ENCODE data around the gene SPOP. TPM values are rescaled to one million over a fixed set of nuclear protein-coding genes. Genes with fewer than 3 reads are reported as not detected.
A peak's percentile ranks its signal among the peaks of the same experiment; 100 is the strongest.

SPOP gene
- total RNA-seq, 1 experiment from 2014 or later, result 41.4 TPM

DNA sequence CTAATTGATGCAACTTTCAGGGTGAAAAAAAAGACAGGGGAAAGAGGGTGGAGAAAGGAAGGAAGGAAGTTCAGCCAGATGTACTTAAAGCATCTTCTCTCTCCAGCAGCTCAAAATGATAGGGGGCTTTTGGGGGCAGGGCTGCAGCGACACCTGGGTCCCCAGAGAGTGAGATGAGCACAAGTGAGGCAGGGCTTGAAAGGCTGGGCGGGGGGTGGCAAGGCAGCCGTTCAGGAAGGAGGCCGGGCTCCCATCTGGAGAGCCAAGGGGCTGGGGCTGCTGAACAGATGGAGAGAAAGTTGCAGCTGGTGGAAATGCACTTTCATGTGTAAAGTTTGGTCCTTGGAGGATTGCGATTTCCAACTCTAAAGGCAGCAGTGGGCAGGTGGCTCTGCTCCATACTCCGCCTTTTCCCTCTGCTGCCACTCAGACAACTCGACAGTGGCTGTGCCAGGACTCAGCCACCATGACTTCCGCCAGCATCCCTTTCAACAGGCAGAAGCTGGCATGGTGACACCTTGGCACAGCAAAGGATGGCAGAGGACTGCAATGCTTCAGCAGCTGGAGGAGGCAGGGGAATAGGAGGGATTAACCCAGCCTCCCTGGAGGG, 22.2 kb upstream of the SPOP start:
- no peak for DNase-seq (ENCODE audit: low read depth, low spot score)
- in situ Hi-C loops (cut with HindIII; ENCODE audit: low pct_unique_long_range_greater_than_20kb, low sequenced_read_pairs), result no loop called here

DNA sequence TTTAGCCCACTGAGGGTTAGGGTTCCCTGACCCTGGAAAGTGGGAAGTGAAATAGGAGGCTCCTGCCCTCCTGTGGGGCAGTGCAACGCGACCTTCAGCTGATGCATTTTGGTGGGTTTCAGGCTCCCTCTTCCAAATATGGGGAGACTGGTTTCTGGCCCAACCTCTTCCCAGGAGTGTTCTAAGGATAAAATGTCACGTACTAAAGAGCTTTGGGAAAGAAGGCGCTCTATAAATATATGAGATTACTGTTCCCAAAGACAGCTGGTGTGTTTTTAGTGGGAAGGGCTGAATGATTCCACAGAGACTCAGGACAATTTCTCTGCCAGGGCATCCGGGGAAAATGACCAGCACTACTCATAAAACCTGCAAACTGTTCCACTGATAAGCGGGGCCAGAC, 20.1 kb upstream of the SPOP start:
- in situ Hi-C loops (cut with HindIII; ENCODE audit: low pct_unique_long_range_greater_than_20kb, low sequenced_read_pairs), result no loop called here
- no peak for DNase-seq (ENCODE audit: low read depth, low spot score)

DNA sequence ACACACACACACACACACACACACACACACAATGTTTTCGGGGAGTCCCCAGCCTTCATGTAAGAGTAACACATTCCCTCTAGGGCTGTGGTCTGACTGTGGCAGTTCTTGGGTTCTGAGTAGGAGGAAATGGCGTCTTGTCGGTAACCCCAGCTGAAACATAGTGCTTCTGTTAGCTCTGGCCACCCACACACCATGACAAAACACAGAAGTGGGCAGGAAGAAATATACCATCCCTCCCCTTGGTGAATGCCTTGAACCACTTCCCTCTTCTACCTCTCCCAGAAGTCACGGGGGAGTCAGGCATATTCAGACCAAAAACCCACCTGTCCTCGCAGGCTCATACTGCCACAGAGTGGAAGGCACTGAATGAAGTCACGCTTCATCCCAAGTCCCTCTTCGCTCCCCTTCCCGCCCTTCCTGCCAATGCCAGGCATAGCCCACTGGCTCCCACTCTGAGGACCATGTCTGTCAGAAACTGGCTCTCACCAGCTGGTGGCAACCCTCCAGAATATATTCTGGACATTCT, 18.4 kb upstream of the SPOP start:
- no peak for DNase-seq (ENCODE audit: low read depth, low spot score)
- in situ Hi-C loops (cut with HindIII; ENCODE audit: low pct_unique_long_range_greater_than_20kb, low sequenced_read_pairs), result no loop called here

DNA sequence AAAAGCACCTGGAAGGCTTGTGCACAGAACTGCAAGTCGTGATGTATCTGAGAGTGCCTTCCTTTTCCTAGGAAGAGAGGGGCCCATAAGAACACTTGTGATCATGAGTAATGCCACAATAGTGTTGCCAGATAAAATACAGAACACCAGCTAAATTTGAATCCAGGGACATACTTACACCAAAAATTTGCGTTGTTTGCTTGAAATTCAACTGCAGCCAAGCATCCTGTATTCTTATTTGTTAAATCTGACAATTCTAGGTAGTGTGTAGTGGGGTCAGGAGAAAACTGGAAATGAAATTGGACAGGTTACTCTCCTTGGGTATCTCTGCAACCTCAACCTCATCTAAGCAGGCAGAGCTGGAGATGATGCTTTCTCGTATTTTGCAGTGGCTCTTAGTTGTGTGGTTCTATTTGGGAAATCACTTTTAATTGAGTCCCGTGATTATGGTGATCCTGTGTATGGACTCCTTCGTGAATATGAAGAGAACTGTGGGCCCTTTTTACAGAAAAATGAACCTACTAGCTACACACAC, 17.9 kb upstream of the SPOP start:
- in situ Hi-C loops (cut with HindIII; ENCODE audit: low pct_unique_long_range_greater_than_20kb, low sequenced_read_pairs), result no loop called here
- no peak for DNase-seq (ENCODE audit: low read depth, low spot score)

DNA sequence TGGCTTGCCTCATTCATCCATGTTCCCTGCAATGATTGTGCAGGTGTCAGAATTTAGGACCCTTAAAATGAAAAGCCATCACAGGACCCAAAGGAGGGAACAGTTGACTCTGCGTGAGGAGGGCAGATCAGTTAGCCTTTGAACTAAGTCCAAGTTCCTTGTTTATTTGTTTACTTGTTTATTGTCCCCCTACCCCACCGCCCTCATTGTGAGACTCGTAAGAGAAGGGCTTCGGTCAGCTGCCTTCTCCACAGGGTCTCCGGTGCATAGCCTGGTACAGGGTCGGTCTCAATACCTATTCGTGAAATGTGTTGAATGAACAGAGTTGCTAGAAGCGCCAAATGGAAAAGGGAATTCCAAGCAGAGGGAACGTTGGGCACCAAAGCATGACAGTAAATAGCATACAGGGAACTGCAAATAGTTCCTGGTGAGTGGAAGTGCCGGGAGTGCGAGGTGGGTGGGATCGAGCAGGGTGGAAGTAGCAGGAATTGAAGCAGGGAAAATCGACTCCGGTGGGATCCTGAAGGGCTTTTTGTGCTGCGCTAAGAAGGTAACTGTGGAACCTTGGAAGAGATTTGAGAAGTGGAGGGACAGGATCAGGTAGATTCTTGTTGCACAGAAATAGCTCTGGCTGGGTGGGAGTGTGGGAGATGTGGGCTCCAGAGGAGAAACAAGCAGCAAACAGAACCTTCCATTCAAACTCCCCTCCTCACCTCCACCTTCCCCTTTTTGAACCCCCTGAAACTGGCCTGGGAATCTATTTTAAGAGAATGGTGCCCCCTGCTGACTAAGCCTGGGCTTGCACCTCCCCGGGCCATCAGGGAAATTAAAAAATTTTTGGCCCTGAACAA, 17.2 kb upstream of the SPOP start:
- in situ Hi-C loops (cut with HindIII; ENCODE audit: low pct_unique_long_range_greater_than_20kb, low sequenced_read_pairs), result no loop called here

DNA sequence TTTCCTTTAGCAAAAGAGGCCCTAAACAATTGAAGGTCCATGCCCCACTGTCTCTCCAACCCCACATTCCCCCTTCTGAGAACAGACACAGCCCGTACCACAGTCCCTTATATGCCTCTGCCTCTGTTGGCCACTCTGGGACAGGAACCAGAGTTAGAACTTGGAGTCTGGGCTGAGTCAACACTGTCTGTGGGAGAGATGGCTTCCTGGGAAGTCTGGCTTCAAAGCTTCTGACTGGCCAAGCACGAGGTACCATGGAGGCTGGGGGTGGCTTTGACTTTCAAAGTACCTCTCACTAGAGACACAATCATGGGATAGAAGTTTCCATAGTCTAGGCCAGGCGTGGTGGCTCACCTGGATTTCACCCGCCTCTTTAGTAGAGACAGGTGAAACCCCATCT, 14.9 kb upstream of the SPOP start:
- no peak for DNase-seq (ENCODE audit: low read depth, low spot score)
- in situ Hi-C loops (cut with HindIII; ENCODE audit: low pct_unique_long_range_greater_than_20kb, low sequenced_read_pairs), result no loop called here

More for the DNA sequence above, 17.2 kb upstream of the SPOP start:
- peak; percentile 29 for DNase-seq (ENCODE audit: low read depth, low spot score)

DNA sequence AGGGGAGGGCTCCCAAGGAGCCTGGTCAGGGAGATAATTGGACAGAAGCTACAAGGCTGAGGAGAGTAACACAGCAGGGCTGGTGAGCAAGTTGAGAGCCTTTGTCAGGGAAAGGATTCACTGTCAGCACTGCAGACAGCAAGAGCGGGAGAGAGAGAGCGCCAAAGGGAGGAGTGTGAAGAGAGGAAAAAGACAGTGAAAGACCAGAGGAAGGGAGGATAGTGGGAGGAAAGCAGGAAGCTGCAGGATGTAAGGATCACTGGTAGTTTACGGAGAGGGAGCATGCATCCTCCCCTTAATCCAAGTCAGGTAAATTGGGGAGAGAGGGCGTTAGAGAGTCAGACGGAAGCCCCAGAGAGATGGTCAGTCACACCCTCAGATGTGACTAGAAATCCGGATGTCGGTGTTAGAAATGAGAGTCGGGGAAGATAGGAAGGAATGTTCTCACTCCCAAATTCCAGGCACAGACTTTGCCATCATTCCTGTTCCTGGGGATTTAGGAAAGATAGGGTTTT, 13.8 kb upstream of the SPOP start:
- no peak for DNase-seq (ENCODE audit: low read depth, low spot score)
- in situ Hi-C loops (cut with HindIII; ENCODE audit: low pct_unique_long_range_greater_than_20kb, low sequenced_read_pairs), result no loop called here

DNA sequence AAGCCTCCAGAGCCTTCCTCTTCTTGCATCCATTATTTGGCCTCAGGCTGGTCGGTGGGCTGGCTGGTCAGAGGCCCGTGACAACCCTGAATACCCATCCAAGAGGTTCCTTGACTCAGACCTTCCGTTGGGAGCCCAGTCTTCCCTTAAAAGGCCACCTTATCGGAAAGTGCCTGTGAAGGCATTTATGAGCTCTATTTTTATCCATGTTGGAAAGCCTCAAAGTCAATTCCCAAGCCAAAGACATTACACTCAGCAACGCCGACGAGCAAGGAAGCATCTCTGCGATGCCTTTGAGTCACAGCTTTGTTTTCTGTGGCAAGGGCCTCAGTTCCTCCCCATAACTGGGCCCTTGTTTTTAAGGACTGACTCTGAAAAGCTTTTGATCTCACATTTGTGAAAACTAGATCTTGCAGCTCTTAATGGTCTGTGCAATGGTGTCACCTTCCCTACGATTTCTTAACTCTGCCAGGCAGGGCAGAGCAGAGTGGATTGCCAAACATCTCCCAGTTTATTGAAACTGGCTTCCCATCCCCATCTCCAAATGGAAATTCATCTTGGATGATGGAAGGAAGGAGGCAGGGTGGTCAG, 13.3 kb upstream of the SPOP start:
- in situ Hi-C loops (cut with HindIII; ENCODE audit: low pct_unique_long_range_greater_than_20kb, low sequenced_read_pairs), result no loop called here
- peak; percentile 54 for DNase-seq (ENCODE audit: low read depth, low spot score)

DNA sequence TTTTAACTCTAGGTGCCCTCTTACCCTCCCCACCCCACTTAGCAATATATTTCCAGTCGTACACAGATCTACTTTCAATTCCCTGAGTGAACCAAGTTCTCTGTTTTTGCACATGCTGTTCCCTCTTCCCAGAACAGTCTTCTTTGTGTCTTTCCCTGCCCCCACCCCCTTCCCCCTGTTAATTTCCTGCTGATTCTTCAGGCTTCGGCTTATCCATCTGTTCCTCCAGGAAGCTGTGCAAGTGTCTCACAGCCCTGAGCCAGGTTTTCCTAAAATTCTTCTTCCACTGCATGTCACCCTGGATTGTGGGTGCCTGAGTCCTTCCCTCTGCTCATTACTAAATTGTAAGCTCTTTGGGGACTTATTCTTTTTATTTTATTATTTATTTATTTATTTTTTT, 12.4 kb upstream of the SPOP start:
- DNase-seq (ENCODE audit: low read depth, low spot score), result no peak
- in situ Hi-C loops (cut with HindIII; ENCODE audit: low pct_unique_long_range_greater_than_20kb, low sequenced_read_pairs), result no loop called here

DNA sequence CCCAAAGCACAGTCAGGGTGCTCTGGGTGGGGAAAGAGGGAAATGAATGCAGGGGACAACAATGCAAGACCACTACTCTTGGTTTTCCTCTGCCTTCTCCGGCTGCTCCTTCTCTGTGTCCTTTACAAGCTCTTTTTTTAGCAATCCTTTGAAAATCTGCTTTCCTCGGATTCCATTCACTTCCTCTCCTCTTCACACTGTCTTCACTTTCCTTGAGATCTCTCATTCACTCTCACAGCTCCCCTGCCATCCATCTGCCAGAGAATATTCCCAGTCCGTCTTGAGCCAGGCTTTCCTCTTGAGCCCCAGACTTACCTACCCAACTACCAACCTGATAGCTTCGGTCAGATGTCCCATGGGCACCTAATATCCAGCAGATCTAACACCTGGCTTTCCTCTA, 11.0 kb upstream of the SPOP start:
- in situ Hi-C loops (cut with HindIII; ENCODE audit: low pct_unique_long_range_greater_than_20kb, low sequenced_read_pairs), result no loop called here

DNA sequence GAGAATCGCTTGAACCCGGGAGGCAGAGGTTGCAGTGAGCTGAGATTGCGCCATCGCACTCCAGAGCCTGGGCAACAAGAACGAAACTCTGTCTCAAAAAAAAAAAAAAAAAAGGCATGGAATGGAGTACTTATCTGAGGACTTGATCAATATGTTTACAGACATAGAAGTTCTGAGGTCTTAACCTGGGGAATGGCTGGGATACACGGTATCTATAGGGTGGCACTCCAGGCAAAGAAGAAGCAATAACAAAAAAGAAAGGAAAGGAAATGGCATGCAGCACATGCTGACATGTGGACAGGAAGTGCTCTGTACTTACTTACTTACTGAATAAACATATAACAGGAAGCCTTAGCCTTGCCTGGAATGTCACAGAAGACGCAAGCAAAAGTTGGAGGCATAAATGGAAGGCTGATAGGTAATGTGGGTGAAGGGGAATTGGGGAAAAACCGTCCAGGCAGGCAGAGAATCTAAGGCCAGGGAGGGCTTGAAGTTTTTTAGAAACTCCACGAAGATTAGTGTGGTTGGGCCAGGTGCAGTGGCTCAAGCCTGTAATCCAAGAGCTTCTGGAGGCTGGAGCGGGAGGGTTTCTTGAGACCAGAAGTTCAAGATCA, 10.1 kb upstream of the SPOP start:
- peak; percentile 45 for DNase-seq (ENCODE audit: low read depth, low spot score)
- in situ Hi-C loops (cut with HindIII; ENCODE audit: low pct_unique_long_range_greater_than_20kb, low sequenced_read_pairs), result no loop called here

More for the DNA sequence above, 11.0 kb upstream of the SPOP start:
- no peak for DNase-seq (ENCODE audit: low read depth, low spot score)

DNA sequence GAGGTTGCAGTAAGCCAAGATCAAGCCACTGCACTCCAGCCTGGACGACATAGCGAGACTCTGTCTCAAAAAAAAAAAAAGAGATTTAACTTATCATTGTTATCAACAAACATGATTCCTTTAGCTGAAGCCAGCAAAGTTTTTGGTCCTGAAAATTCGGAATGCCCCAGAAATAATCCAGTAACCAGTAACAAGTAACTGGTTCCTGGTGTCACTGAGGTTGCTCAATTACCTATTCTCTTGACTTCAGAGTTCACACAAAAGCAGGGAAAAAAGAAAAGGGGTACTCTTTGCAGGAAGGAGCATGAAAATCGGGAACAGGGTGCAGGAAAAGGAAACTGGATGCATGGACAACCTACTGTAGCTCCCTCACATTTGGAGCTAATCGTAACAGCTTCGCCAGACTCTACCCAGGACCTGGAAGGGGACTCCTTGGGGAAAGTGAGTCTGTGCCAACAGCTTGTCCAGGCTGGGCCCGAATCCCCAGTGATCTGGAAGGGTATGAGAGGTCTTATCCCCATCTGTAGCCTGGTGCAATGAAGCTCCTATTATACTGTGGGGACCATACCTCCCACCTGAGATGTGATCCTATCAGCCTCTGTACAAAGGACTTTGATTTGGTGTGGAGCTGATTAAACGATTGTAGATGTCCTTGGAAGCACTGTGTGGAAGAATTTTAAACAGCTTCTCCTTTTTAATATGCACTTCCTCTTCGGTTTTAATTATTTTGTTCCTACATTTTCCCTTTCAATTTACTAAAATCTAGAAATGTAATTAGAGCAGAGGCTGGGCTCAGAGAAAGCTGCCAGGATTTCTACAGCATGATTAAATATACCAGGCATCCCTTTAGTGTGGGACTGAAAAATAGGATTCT, 3.4 kb upstream of the SPOP start:
- no peak for DNase-seq (ENCODE audit: low read depth, low spot score)
- in situ Hi-C loops (cut with HindIII; ENCODE audit: low pct_unique_long_range_greater_than_20kb, low sequenced_read_pairs), result no loop called here

DNA sequence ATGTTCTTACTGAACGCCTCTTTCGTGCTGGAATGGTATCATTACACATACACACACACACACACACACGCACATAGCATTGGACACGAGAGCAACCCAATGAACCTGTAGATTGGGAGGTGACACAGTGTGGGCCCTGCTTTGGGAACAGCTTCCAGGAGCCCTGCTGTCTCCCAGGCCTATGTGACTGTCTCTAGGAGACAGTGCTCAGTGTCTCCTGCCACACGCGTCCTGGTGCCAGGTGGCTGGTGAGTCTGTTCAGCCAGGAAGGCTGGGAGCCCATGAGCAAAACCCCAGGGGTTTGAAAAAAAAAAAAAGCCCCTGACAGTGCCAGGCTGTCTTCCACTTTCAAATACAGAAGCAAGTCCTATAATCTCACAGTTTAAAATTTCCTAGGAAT, 2.4 kb upstream of the SPOP start:
- in situ Hi-C loops (cut with HindIII; ENCODE audit: low pct_unique_long_range_greater_than_20kb, low sequenced_read_pairs), result no loop called here
- DNase-seq (ENCODE audit: low read depth, low spot score), result no peak

DNA sequence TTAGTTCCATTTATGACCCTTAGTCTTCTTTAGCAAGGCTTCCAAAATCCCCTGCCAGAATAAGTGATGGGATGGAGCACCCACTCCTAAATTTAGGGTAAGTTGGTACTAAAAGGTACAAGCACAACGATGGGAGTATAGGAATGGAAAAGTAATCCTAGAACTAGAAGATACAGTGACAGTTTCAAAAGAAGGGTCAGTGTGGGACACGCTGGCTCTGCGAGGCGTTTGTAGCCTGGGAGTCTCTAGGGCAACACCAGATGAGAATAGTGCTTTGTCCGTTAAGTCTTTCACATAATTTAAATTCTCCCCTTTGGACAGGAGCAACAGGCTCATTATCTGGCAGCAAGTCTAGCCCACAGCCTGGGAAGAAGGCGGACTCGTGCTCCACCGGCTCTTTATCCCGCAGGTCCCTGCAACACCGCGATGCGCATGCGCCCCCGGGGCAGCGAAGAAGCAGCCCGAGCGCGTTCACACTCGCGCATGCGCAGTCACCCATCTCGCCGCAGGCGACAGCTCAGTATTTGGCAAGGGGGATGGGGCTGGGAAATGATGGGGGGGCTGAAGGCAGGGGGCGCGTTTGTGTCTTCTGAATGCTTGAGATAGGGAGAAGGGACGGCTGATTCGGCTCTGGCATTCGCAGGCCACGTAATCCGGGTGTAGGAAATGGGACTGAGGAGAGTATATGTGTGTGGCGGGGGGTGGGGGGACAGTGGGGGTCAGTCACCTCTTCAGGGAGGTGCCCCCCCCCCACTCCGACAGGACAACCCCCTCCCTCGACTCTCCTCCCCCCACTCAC, 564 bp downstream of the SPOP start:
- peak; percentile 94 for DNase-seq (ENCODE audit: low read depth, low spot score)
- in situ Hi-C loops (cut with HindIII; ENCODE audit: low pct_unique_long_range_greater_than_20kb, low sequenced_read_pairs), result no loop called here

DNA sequence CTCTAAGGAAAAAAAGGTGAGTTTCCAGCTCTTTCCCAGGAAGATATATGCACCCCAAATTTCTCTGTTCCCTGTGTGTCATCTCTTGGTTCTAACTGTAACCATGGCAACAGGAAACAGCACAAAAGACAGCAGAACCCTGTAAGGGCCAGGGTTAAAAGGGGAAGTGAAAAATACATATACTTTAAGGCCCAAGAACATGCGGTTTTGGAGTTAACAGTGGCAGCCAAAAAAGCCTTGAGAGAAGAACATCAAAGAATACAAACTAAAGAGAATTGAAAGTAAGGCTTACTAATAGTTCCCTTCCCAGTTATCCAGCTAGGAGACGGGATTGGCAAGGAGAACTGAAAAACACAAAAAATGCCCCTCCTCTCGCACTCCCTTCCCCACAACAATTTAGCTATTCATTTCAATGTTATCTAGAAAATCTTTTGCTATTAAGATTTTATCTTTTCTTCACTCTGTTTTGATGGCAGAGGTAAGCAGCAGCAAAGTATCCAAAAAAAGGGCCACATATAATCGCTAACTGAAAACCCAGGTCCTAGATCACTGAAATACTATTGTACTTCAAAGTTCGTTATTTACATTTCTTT, 1.5 kb downstream of the SPOP start:
- DNase-seq (ENCODE audit: low read depth, low spot score), result no peak
- in situ Hi-C loops (cut with HindIII; ENCODE audit: low pct_unique_long_range_greater_than_20kb, low sequenced_read_pairs), result no loop called here

DNA sequence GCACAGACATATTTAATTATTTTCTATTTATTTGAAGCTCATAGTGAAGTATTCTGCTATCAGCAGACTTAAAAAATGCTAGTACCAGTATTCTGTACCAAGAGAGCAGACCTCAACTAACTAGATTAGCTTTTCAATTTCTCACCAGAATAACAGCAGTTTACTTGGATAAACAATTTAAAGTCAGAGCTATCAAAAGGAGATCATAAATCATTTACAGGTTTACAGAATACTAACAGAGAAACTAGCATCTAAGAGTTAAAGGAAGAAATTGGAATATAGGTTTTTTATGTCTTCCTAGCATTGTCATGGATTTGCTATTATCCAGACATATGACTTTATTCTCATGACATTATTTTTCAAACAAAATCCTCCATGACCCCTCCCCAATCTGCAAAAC, 3.4 kb downstream of the SPOP start:
- no peak for DNase-seq (ENCODE audit: low read depth, low spot score)
- in situ Hi-C loops (cut with HindIII; ENCODE audit: low pct_unique_long_range_greater_than_20kb, low sequenced_read_pairs), result no loop called here
